Stomach (tissue), 9 donors: ENCODE measurements around the gene COMMD1. TPM values are rescaled to one million over a fixed set of nuclear protein-coding genes. Genes with fewer than 3 reads are reported as not detected.
A peak's percentile ranks its signal among the peaks of the same experiment; 100 is the strongest.

Experiments used
- DNase-seq, 2 donors: peaks; one replicate each; pipeline versions ENCODE4 v3.0.0 to v3.0.0-alpha.2; 2013 to 2019
- H3K27ac ChIP-seq, 5 donors: fragments of 200-600 bp in 4 of 5; sonication (generic) in 4 of 5; one replicate each; pipeline ENCODE4 v1.5.1; 2013 to 2019; ENCODE audit warnings: mild to moderate bottlenecking in 1 of 5, moderate library complexity in 1 of 5
- H3K27me3 ChIP-seq, 3 donors: fragments of 200-600 bp; sonication (generic); one replicate each; pipeline ENCODE4 v1.5.1; 2017 to 2019; ENCODE audit warnings: mixed run types in 1 of 3
- H3K36me3 ChIP-seq, 4 donors: fragments of 200-600 bp; sonication (generic); 1 replicate in 3 of 4; 2 replicates in 1 of 4; pipeline ENCODE4 v1.5.1; 2016 to 2019
- H3K4me1 ChIP-seq, 4 donors: fragments of 200-600 bp; sonication (generic); one replicate each; pipeline ENCODE4 v1.5.1; 2016 to 2019
- H3K4me3 ChIP-seq, 4 donors: fragments of 200-600 bp; sonication (generic) in 3 of 4; one replicate each; pipeline ENCODE4 v1.5.1; 2016 to 2019; ENCODE audit warnings: mild to moderate bottlenecking in 1 of 4
- H3K9me3 ChIP-seq, 4 donors: fragments of 200-600 bp; sonication (generic); one replicate each; pipeline ENCODE4 v1.5.1; 2016 to 2019
- CTCF ChIP-seq, 7 experiments: fragments of 450-650 bp in 4 of 7; fragments of 200-600 bp in 3 of 7; sonication (generic) in 3 of 7; IDR thresholded peaks; one replicate each; pipeline ENCODE4 v1.5.1; 2016 to 2019; ENCODE audit warnings: antibody characterized with exemption in 7 of 7, control low read depth in 2 of 7, mild to moderate bottlenecking in 1 of 7
- EP300 ChIP-seq: sonication (generic); formaldehyde crosslinking; IDR thresholded peaks from one replicate; pipeline ENCODE4 v1.6.1; 2017; ENCODE audit warnings: antibody characterized with exemption
- POLR2A ChIP-seq, 4 donors: fragments of 450-650 bp; IDR thresholded peaks; one replicate each; pipeline ENCODE4 v1.6.1; 2016; ENCODE audit warnings: antibody characterized with exemption in 4 of 4, control low read depth in 2 of 4, mild to moderate bottlenecking in 1 of 4, moderate library complexity in 1 of 4
- POLR2AphosphoS5 ChIP-seq, 3 donors: sonication (generic); formaldehyde crosslinking; IDR thresholded peaks; one replicate each; pipeline ENCODE4 v1.6.1; 2016; ENCODE audit warnings: antibody characterized with exemption in 3 of 3
- WGBS, 5 donors: extraction: QIAGEN DNeasy Blood & Tissue Kit in 3 of 5; methylation state at CpG; one replicate each; pipeline versions ENCODE4 v1.1.5 to v1.1.7; 2013 to 2018; 5-methylcytosine and 5-hydroxymethylcytosine counted together
- intact Hi-C: fragments of 100-400 bp; cut with DNase I; formaldehyde crosslinking; loops from one replicate; pipeline ENCODE4 v1.15.1; 2023; ENCODE audit warnings: low total_unique reads
- polyA plus RNA-seq, 3 donors: library from polyadenylated mRNA; stranded (reverse); fragments of 200-250 nt; gene quantifications; one replicate each; pipeline ENCODE4 v1.2.3, GENCODE V29; 2013
- total RNA-seq, 5 donors: library from RNA; depleted of rRNA; stranded (reverse); fragments of >200 nt; gene quantifications; one replicate each; pipeline versions ENCODE4 v1.1.0 to v1.2.3, GENCODE V29; 2014 to 2016
- donor health status: healthy with polysubstance abuse.
- donor health status: Bipolar disorder and iron deficiency.
- donor health status: healthy.

Gene COMMD1
- total and polyA plus RNA-seq, 8 donors, result 12.1 to 155 (median 47.4) TPM

GRCh38 chr2:62163106-62163831 lies 257.8 kb downstream of the COMMD1 start:
- no peak overlapping the region for H3K27ac ChIP-seq
- no peaks in the 10 kb centered on the region for H3K4me1 ChIP-seq
- H3K9me3 ChIP-seq, result no peaks in the 10 kb centered on the region
- 84 to 95% (median 86%) methylated on average over 3 of the region's 3 CpGs for WGBS, 5 donors
- intact Hi-C loops, result no loop called here
- no peaks in the 10 kb centered on the region for H3K27me3 ChIP-seq
- H3K36me3 ChIP-seq, result no peaks in the 10 kb centered on the region
- DNase-seq, result no peak
- no peak overlapping the region for H3K4me3 ChIP-seq
- no peak for TF ChIP-seq EP300
- TF ChIP-seq CTCF (IDR thresholded peaks at IDR 0.05), result no peak
- no peak for TF ChIP-seq POLR2A (IDR thresholded peaks at IDR 0.05)
- TF ChIP-seq POLR2AphosphoS5 (IDR thresholded peaks at IDR 0.05), result no peak

GRCh38 chr2:62163834-62164233 lies 258.4 kb downstream of the COMMD1 start:
- WGBS, 5 donors, result 57 to 72% (median 63%) methylated on average over 2 of the region's 2 CpGs
- intact Hi-C loops, result no loop called here
- TF ChIP-seq CTCF (IDR thresholded peaks at IDR 0.05) (no peak), POLR2AphosphoS5 (IDR thresholded peaks at IDR 0.05) (no peak), POLR2A (IDR thresholded peaks at IDR 0.05) (no peak), EP300 (no peak)
- no peaks in the 10 kb centered on the region for H3K27me3 ChIP-seq
- H3K36me3 ChIP-seq, result no peaks in the 10 kb centered on the region
- H3K4me1 ChIP-seq, result no peaks in the 10 kb centered on the region
- H3K9me3 ChIP-seq, result no peaks in the 10 kb centered on the region
- H3K4me3 ChIP-seq, result no peak overlapping the region
- no peak for DNase-seq
- H3K27ac ChIP-seq, result no peak overlapping the region

GRCh38 chr2:62175728-62176127 lies 270.3 kb downstream of the COMMD1 start:
- Histone ChIP-seq H3K36me3 (no peaks in the 10 kb centered on the region), H3K27me3 (no peaks in the 10 kb centered on the region), H3K27ac (no peak overlapping the region), H3K4me3 (no peak overlapping the region), H3K4me1 (peaks cover 0 to 7% (median 0%) of the 10 kb centered on the region in 4 donors), H3K9me3 (no peaks in the 10 kb centered on the region)
- intact Hi-C loops, result no loop called here
- WGBS, 5 donors, result 80 to 85% (median 82%) methylated on average over 4 of the region's 4 CpGs
- TF ChIP-seq POLR2AphosphoS5 (IDR thresholded peaks at IDR 0.05) (no peak), POLR2A (IDR thresholded peaks at IDR 0.05) (no peak), EP300 (no peak), CTCF (IDR thresholded peaks at IDR 0.05) (no peak)
- DNase-seq, result peak in 1 of 2 donors; percentile 41

GRCh38 chr2:62176801-62177200 lies 271.3 kb downstream of the COMMD1 start:
- Histone ChIP-seq H3K4me3 (no peak overlapping the region), H3K36me3 (no peaks in the 10 kb centered on the region), H3K27ac (no peak overlapping the region), H3K27me3 (no peaks in the 10 kb centered on the region), H3K4me1 (peaks cover 0 to 7% (median 0%) of the 10 kb centered on the region in 4 donors), H3K9me3 (no peaks in the 10 kb centered on the region)
- no peak for DNase-seq
- no peak for TF ChIP-seq POLR2AphosphoS5 (IDR thresholded peaks at IDR 0.05)
- TF ChIP-seq POLR2A (IDR thresholded peaks at IDR 0.05), result no peak
- TF ChIP-seq EP300, result no peak
- no peak for TF ChIP-seq CTCF (IDR thresholded peaks at IDR 0.05)
- intact Hi-C loops, result no loop called here
